ENCODE measurements around the gene C8G. TPM values are rescaled to one million over a fixed set of nuclear protein-coding genes. Genes with fewer than 3 reads are reported as not detected.

The C8G gene
- total RNA-seq, 1 donor from 2014 or later, result 3.4 TPM

GRCh38 chr9:136935651-136936050 lies 9.4 kb upstream of the C8G start:
- ChIA-PET CTCF (no interaction called here), POLR2A (no interaction called here)
- Mint-ChIP-seq H3K4me1 (peaks cover 18% of the 10 kb centered on the region), H3K36me3 (ENCODE audit: low read depth) (peaks cover 28% of the 10 kb centered on the region), H3K27me3 (no peaks in the 10 kb centered on the region), H3K4me3 (no peak overlapping the region), H3K27ac (no peak overlapping the region), H3K9me3 (no peaks in the 10 kb centered on the region)
- no peak for ATAC-seq (ENCODE audit: low read depth)
- no peak for TF ChIP-seq CTCF (IDR thresholded peaks at IDR 0.05)
- DNase-seq, result no peak
- intact Hi-C loops (cut with micrococcal nuclease), result no loop called here

GRCh38 chr9:136936645-136937170 lies 8.3 kb upstream of the C8G start:
- no peaks in the 10 kb centered on the region for H3K9me3 Mint-ChIP-seq
- ChIA-PET POLR2A (no interaction called here), CTCF (no interaction called here)
- H3K4me3 Mint-ChIP-seq, result no peak overlapping the region
- no peak for DNase-seq
- H3K27ac Mint-ChIP-seq, result no peak overlapping the region
- peaks cover 16% of the 10 kb centered on the region for H3K4me1 Mint-ChIP-seq
- no peak for TF ChIP-seq CTCF (IDR thresholded peaks at IDR 0.05)
- H3K36me3 Mint-ChIP-seq (ENCODE audit: low read depth), result peaks cover 36% of the 10 kb centered on the region
- no peak for ATAC-seq (ENCODE audit: low read depth)
- H3K27me3 Mint-ChIP-seq, result no peaks in the 10 kb centered on the region
- intact Hi-C loops (cut with micrococcal nuclease), result no loop called here

- Mint-ChIP-seq H3K27me3 (no peaks in the 10 kb centered on the region), H3K4me1 (peaks cover 9% of the 10 kb centered on the region), H3K9me3 (no peaks in the 10 kb centered on the region), H3K27ac (no peak overlapping the region), H3K36me3 (ENCODE audit: low read depth) (peaks cover 43% of the 10 kb centered on the region), H3K4me3 (no peak overlapping the region)
- ATAC-seq (ENCODE audit: low read depth) (no peak), DNase-seq (no peak)
- ChIA-PET CTCF (no interaction called here), POLR2A (no interaction called here)
- intact Hi-C loops (cut with micrococcal nuclease), result no loop called here
- TF ChIP-seq CTCF (IDR thresholded peaks at IDR 0.05), result no peak
Measured at GRCh38 chr9:136937186-136938001, 7.6 kb upstream of the C8G start.

- POLR2A ChIA-PET, result interaction anchor here (0.7 kb wide), 1 partner anchor 149 kb away, joined by 3 read pairs; no protein-coding TSS in a partner anchor
- Mint-ChIP-seq H3K27ac (no peak overlapping the region), H3K36me3 (ENCODE audit: low read depth) (peaks cover 48% of the 10 kb centered on the region), H3K4me1 (peaks cover 5% of the 10 kb centered on the region), H3K27me3 (no peaks in the 10 kb centered on the region), H3K4me3 (no peak overlapping the region), H3K9me3 (no peaks in the 10 kb centered on the region)
- no peak for ATAC-seq (ENCODE audit: low read depth)
- intact Hi-C loops (cut with micrococcal nuclease), result no loop called here
- CTCF ChIA-PET, result no interaction called here
- no peak for DNase-seq
- no peak for TF ChIP-seq CTCF (IDR thresholded peaks at IDR 0.05)
Measured at GRCh38 chr9:136939431-136939995, 5.5 kb upstream of the C8G start.

GRCh38 chr9:136939996-136940525 lies 5.0 kb upstream of the C8G start:
- ChIA-PET POLR2A (interaction anchor here (0.7 kb wide), 1 partner anchor 150 kb away, joined by 3 read pairs; no protein-coding TSS in a partner anchor), CTCF (no interaction called here)
- Mint-ChIP-seq H3K36me3 (ENCODE audit: low read depth) (peaks cover 48% of the 10 kb centered on the region), H3K27me3 (no peaks in the 10 kb centered on the region), H3K4me1 (peaks cover 9% of the 10 kb centered on the region), H3K9me3 (no peaks in the 10 kb centered on the region), H3K27ac (no peak overlapping the region), H3K4me3 (no peak overlapping the region)
- DNase-seq (no peak), ATAC-seq (ENCODE audit: low read depth) (no peak)
- intact Hi-C loops (cut with micrococcal nuclease), result loop anchor here (10.0 kb wide), 1 partner anchor 285 kb away; the partner anchor contains the start of genes CYSRT1, RNF208 and RNF224
- TF ChIP-seq CTCF (IDR thresholded peaks at IDR 0.05), result no peak
